K562 (cell line): ENCODE results near the gene BCL7B. TPM values are rescaled to one million over a fixed set of nuclear protein-coding genes. Genes with fewer than 3 reads are reported as not detected.

Experiments used
- ATAC-seq: fragments of 200-7000 bp; cut with Tn5 transposase; 3 replicates; pipeline ENCODE4 v1.9.1; 2020; ENCODE audit warnings: moderate library complexity
- BruUV-seq: library from RNA; stranded (reverse); fragments of 400-500 nt; replicated peaks from 2 replicates; lab custom pipeline; 2021; lab: Mats Ljungman, UMichigan
- CTCF ChIA-PET: fragments of 300-600 bp; formaldehyde crosslinking; extraction: SDS; loops from one replicate; lab custom pipeline; 2021; ENCODE audit warnings: low intra/inter-chr PET ratio; lab: Yijun Ruan, JAX
- POLR2A ChIA-PET: fragments of 300-600, 350-650 bp; sonication (Branson Sonifier 250); formaldehyde crosslinking; extraction: SDS; loops from one replicate; lab custom pipeline; 2021; ENCODE audit warnings: antibody characterized with exemption, inconsistent platforms; lab: Yijun Ruan, JAX
- DNase-seq, 4 experiments: peaks; one replicate each; pipeline versions ENCODE4 v3.0.0 to v3.0.0-alpha.2; 2011 to 2018; ENCODE audit warnings: low spot score in 3 of 4, mixed read lengths in 3 of 4; ENCODE audit errors: extremely low read depth in 1 of 4
- FAIRE-seq: peaks from 2 replicates; lab custom pipeline; 2011; peaks lifted over from hg19 to GRCh38; lab: Jason Lieb, UNC
- H2AFZ ChIP-seq: 2 replicates; pipeline ENCODE4 v1.6.0; 2011; ENCODE audit warnings: low read depth, low read length, control low read depth, inconsistent platforms
- H3K27ac ChIP-seq: fragments of 200-600 bp; 3 replicates; pipeline ENCODE4 v1.8.0; 2011; ENCODE audit warnings: low read depth, mild to moderate bottlenecking, control low read depth, inconsistent platforms, low read length, moderate library complexity, mixed read lengths; ENCODE audit errors: extremely low read depth
- H3K27me3 ChIP-seq, 2 experiments: fragments of 300-600 bp in 1 of 2; 2 replicates in 1 of 2; 3 replicates in 1 of 2; pipeline versions ENCODE4 v1.6.0 to v1.8.0; 2011; ENCODE audit warnings: inconsistent platforms in 2 of 2, low read length in 2 of 2, mild to moderate bottlenecking in 1 of 2, mixed read lengths in 1 of 2, moderate library complexity in 1 of 2; ENCODE audit not compliant: control insufficient read depth in 2 of 2, insufficient read depth in 2 of 2
- H3K36me3 ChIP-seq: fragments of 300-600 bp; 3 replicates; pipeline ENCODE4 v1.8.0; 2011; ENCODE audit warnings: mild to moderate bottlenecking, low read length, inconsistent platforms; ENCODE audit not compliant: control insufficient read depth, insufficient read depth
- H3K4me1 ChIP-seq, 2 experiments: fragments of 200-600 bp in 1 of 2; replicated peaks in 1 of 2; 2 replicates in 1 of 2; 3 replicates in 1 of 2; pipeline versions ENCODE4 v1.5.1 to v1.8.0; 2011; ENCODE audit warnings: inconsistent platforms in 2 of 2, low read length in 2 of 2, mild to moderate bottlenecking in 1 of 2, mixed read lengths in 1 of 2, moderate library complexity in 1 of 2; ENCODE audit not compliant: control insufficient read depth in 2 of 2, insufficient read depth in 2 of 2
- H3K4me2 ChIP-seq: 2 replicates; pipeline ENCODE4 v1.6.1; 2011; ENCODE audit warnings: low read length, control low read depth, inconsistent platforms, mixed read lengths; ENCODE audit not compliant: insufficient read depth
- H3K4me3 ChIP-seq: fragments of 200-600 bp; sonication (generic), shearing (Covaris generic); 2 replicates; pipeline ENCODE4 v1.5.1; 2016; ENCODE audit warnings: control low read depth, inconsistent platforms
- H3K79me2 ChIP-seq: fragments of 200-600 bp; 3 replicates; pipeline ENCODE4 v1.8.0; 2011; ENCODE audit warnings: low read length, inconsistent platforms; ENCODE audit not compliant: control insufficient read depth, insufficient read depth
- H3K9ac ChIP-seq, 2 experiments: 2 replicates each; pipeline versions ENCODE4 v1.6.0 to v1.6.1; 2011; ENCODE audit warnings: low read depth in 2 of 2, low read length in 2 of 2, control low read depth in 1 of 2, inconsistent platforms in 1 of 2, mild to moderate bottlenecking in 1 of 2, mixed read lengths in 1 of 2; ENCODE audit not compliant: insufficient read depth in 1 of 2
- H3K9me1 ChIP-seq: one replicate; pipeline ENCODE4 v1.6.0; 2011; ENCODE audit warnings: inconsistent platforms, mild to moderate bottlenecking, low read length, moderate library complexity; ENCODE audit not compliant: control insufficient read depth, insufficient read depth
- H3K9me3 ChIP-seq: replicated peaks from 2 replicates; pipeline ENCODE4 v1.5.1; 2011; ENCODE audit warnings: low read depth, low read length, inconsistent platforms; ENCODE audit not compliant: control insufficient read depth, insufficient read depth
- H4K20me1 ChIP-seq: replicated peaks from 2 replicates; pipeline ENCODE4 v1.6.1; 2011; ENCODE audit warnings: low read length, inconsistent platforms, mixed read lengths; ENCODE audit not compliant: control insufficient read depth, insufficient read depth
- MECOM ChIP-seq: fragments of 250-450 bp; sonication (Bioruptor Pico); IDR thresholded peaks from 2 replicates; pipeline ENCODE4 v1.8.0; 2022; ENCODE audit warnings: inconsistent platforms
- WGBS: fragments of 100-300 bp; shearing (Covaris generic); methylation state at CpG from one replicate; pipeline ENCODE4 v1.1.6; 2016; ENCODE audit warnings: low coverage, mixed read lengths; ENCODE audit not compliant: insufficient coverage; ENCODE audit errors: missing lambda C conversion rate; 5-methylcytosine and 5-hydroxymethylcytosine counted together
- in situ Hi-C: fragments of 300-500 bp; cut with MboI; formaldehyde crosslinking; loops from 4 replicates; pipeline ENCODE4 v1.15.0; 2018; ENCODE audit warnings: inconsistent platforms, mixed read lengths
- intact Hi-C: fragments of 100-400 bp; cut with micrococcal nuclease; formaldehyde crosslinking; loops from 2 replicates; pipeline ENCODE4 v1.14.2; 2022
- polyA plus RNA-seq, 8 experiments: library from polyadenylated mRNA; depleted of rRNA in 4 of 8; stranded (reverse) in 5 of 8; unstranded in 3 of 8; fragments of >200 nt; fragmentation: Nextera tagmentation in 2 of 8; fragmentation: Illumina TruSeq in 1 of 8; extraction: Ambion mirVana in 2 of 8; extraction: Trizol in 1 of 8; gene quantifications; 2 replicates each; pipeline versions ENCODE4 v1.2.1 to v1.2.3, GENCODE V29; 2011 to 2014; ENCODE audit warnings: inconsistent platforms in 1 of 8, missing spikeins in 1 of 8
- total RNA-seq, 7 experiments: library from RNA; depleted of rRNA in 6 of 7; stranded (reverse); fragments of >200 nt in 6 of 7; fragmentation: Illumina TruSeq in 2 of 7; extraction: Trizol in 2 of 7; gene quantifications; 2 replicates each; pipeline versions ENCODE4 v1.2.1 to v1.2.3, GENCODE V29; 2011 to 2021; ENCODE audit warnings: low replicate concordance in 1 of 7
- TF ChIP-seq, protein P1 (sequence below): fragments of 450-650 bp; IDR thresholded peaks from 2 replicates; pipeline ENCODE4 v1.6.1; 2016; ENCODE audit warnings: borderline replicate concordance

BCL7B gene
- total and polyA plus RNA-seq, 9 of the 15 experiments (the other 6 are each of a cell fraction or from before 2014, with no cell fraction given), result 10.0 to 73.2 (median 32.9) TPM

DNA sequence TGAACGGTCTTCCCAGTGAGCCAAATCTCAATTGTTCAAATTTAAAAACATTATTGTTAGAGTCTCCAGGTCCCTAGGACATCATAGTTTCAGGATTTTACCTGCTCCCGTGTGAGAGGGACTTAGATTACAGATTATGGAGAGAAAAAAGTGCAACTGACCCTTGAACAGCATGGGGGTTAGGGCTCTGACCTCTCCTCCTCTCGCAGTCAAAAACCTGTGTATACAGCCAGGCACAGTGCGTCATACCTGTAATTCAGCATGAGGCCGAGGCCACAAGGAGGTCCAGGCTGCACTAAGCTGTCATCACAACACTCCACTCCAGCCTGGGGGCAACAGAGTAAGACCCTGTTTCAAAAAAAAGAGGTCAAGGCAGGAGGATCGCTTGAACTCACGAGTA lies 60.9 kb downstream of the BCL7B start:
- intact Hi-C loops, result no loop called here

More for the DNA sequence above, 60.9 kb downstream of the BCL7B start:
- H3K4me2 ChIP-seq, result no peak overlapping the region
- BruUV-seq, result no TSS peak
- H3K79me2 ChIP-seq, result peaks cover 61% of the 10 kb centered on the region; the same call in 2 of the 3 replicates
- CTCF ChIA-PET, result no interaction called here
- no peak overlapping the region for H2AFZ ChIP-seq
- peak; percentile 13; the same call in 1 of the 3 replicates for ATAC-seq
- peaks cover 96% of the 10 kb centered on the region for H3K36me3 ChIP-seq
- no peak overlapping the region for H3K27ac ChIP-seq
- H3K9me3 ChIP-seq, result no peaks in the 10 kb centered on the region
- no peak for FAIRE-seq
- H3K27me3 ChIP-seq, result no peaks in the 10 kb centered on the region
- peaks cover 5% of the 10 kb centered on the region for H3K9me1 ChIP-seq
- peaks cover 4% of the 10 kb centered on the region; the same call in 1 of the 2 replicates for H4K20me1 ChIP-seq
- H3K4me1 ChIP-seq, result no peaks in the 10 kb centered on the region
- TF ChIP-seq, protein P1, sequence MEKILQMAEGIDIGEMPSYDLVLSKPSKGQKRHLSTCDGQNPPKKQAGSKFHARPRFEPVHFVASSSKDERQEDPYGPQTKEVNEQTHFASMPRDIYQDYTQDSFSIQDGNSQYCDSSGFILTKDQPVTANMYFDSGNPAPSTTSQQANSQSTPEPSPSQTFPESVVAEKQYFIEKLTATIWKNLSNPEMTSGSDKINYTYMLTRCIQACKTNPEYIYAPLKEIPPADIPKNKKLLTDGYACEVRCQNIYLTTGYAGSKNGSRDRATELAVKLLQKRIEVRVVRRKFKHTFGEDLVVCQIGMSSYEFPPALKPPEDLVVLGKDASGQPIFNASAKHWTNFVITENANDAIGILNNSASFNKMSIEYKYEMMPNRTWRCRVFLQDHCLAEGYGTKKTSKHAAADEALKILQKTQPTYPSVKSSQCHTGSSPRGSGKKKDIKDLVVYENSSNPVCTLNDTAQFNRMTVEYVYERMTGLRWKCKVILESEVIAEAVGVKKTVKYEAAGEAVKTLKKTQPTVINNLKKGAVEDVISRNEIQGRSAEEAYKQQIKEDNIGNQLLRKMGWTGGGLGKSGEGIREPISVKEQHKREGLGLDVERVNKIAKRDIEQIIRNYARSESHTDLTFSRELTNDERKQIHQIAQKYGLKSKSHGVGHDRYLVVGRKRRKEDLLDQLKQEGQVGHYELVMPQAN, result no peak
- no peak for TF ChIP-seq MECOM (CRISPR knock-in tag)
- POLR2A ChIA-PET, result interaction anchor here (1.6 kb wide), 1 partner anchor 20 kb away, joined by 4 read pairs; no protein-coding TSS in a partner anchor
- WGBS, result 93% methylated on average over 7 of the region's 7 CpGs
- in situ Hi-C loops, result no loop called here
- H3K9ac ChIP-seq, result no peak overlapping the region
- DNase-seq, result no peak
- H3K4me3 ChIP-seq, result no peak overlapping the region
